ENCODE data around the gene TINAGL1. TPM values are rescaled to one million over a fixed set of nuclear protein-coding genes. Genes with fewer than 3 reads are reported as not detected.

Gene TINAGL1
- total RNA-seq, 1 donor from 2014 or later: 27.2 TPM

- Mint-ChIP-seq H3K9me3 (no peaks in the 10 kb centered on the region), H3K4me1 (ENCODE audit: unreplicated experiment) (peaks cover 11% of the 10 kb centered on the region), H3K4me3 (peak overlapping the region; percentile 21)
These were observed 39.1 kb downstream of the TINAGL1 start for GRCh38 chr1:31615414-31615813.

GRCh38 chr1:31615939-31616338 is 39.6 kb downstream of the TINAGL1 start:
- H3K36me3 Mint-ChIP-seq: no peaks in the 10 kb centered on the region
- no peaks in the 10 kb centered on the region for H3K9me3 Mint-ChIP-seq
- peaks cover 40% of the 10 kb centered on the region for H3K27me3 Mint-ChIP-seq
- no peak overlapping the region for H3K27ac Mint-ChIP-seq
- H3K4me3 Mint-ChIP-seq: peak overlapping the region; percentile 21
- peaks cover 11% of the 10 kb centered on the region for H3K4me1 Mint-ChIP-seq (ENCODE audit: unreplicated experiment)
- no peak for TF ChIP-seq CTCF (conservative IDR thresholded peaks at IDR 0.05)
- no peak for DNase-seq (ENCODE audit: extremely low spot score, unreplicated experiment)

More at GRCh38 chr1:31615414-31615813, 39.1 kb downstream of the TINAGL1 start:
- DNase-seq (ENCODE audit: extremely low spot score, unreplicated experiment): no peak
- Mint-ChIP-seq H3K27me3 (peaks cover 40% of the 10 kb centered on the region), H3K36me3 (no peaks in the 10 kb centered on the region), H3K27ac (no peak overlapping the region)
- no peak for TF ChIP-seq CTCF (conservative IDR thresholded peaks at IDR 0.05)

GRCh38 chr1:31617218-31617915 is 41.1 kb downstream of the TINAGL1 start, which contains the start of gene HCRTR1:
Gene HCRTR1, plus strand, starts transcription at chr1:31617689. Its CDS starts 1,504 bp downstream, at chr1:31619193.
- no peak for TF ChIP-seq CTCF (conservative IDR thresholded peaks at IDR 0.05)
- peak within 1 kb of the TSS; percentile 21 for H3K27ac Mint-ChIP-seq
- H3K9me3 Mint-ChIP-seq: no peaks in the 10 kb centered on the region
- DNase-seq (ENCODE audit: extremely low spot score, unreplicated experiment): no peak
- H3K27me3 Mint-ChIP-seq: peaks cover 40% of the 10 kb centered on the region
- H3K4me1 Mint-ChIP-seq (ENCODE audit: unreplicated experiment): peaks cover 11% of the 10 kb centered on the region
- H3K36me3 Mint-ChIP-seq: no peaks in the 10 kb centered on the region
- peak within 1 kb of the TSS; percentile 86 for H3K4me3 Mint-ChIP-seq

- Mint-ChIP-seq H3K27ac (no peak overlapping the region), H3K4me3 (peak overlapping the region; percentile 69), H3K4me1 (ENCODE audit: unreplicated experiment) (peaks cover 11% of the 10 kb centered on the region), H3K27me3 (peaks cover 40% of the 10 kb centered on the region), H3K9me3 (no peaks in the 10 kb centered on the region), H3K36me3 (no peaks in the 10 kb centered on the region)
- TF ChIP-seq CTCF (conservative IDR thresholded peaks at IDR 0.05): peak; percentile 99
- DNase-seq (ENCODE audit: extremely low spot score, unreplicated experiment): no peak
These were observed 41.8 kb downstream of the TINAGL1 start for GRCh38 chr1:31617916-31618746.

- Mint-ChIP-seq H3K4me3 (peak overlapping the region; percentile 57), H3K4me1 (ENCODE audit: unreplicated experiment) (peaks cover 10% of the 10 kb centered on the region), H3K9me3 (no peaks in the 10 kb centered on the region), H3K36me3 (no peaks in the 10 kb centered on the region), H3K27ac (no peak overlapping the region), H3K27me3 (peaks cover 40% of the 10 kb centered on the region)
- DNase-seq (ENCODE audit: extremely low spot score, unreplicated experiment): no peak
- no peak for TF ChIP-seq CTCF (conservative IDR thresholded peaks at IDR 0.05)
These were observed 42.9 kb downstream of the TINAGL1 start for GRCh38 chr1:31618916-31619846.

All from type B pancreatic cell (in vitro differentiated cells).